Adipocyte (in vitro differentiated cells): ENCODE measurements around the gene TTC24.
"Not testable (repeated sequence)": the region's sequence is repeated elsewhere in the genome, so short reads cannot be mapped to it uniquely, and the experiment has no call there.

ENCODE experiments used
- DNase-seq: peaks from one replicate; pipeline ENCODE4 v3.0.0-alpha.2; 2015; ENCODE audit warnings: low read depth
- H3K27me3 ChIP-seq: replicated peaks from 2 replicates; pipeline ENCODE4 v1.7.0; 2013; ENCODE audit warnings: mild to moderate bottlenecking, low read length, moderate library complexity; ENCODE audit not compliant: control insufficient read depth, insufficient read depth
- H3K36me3 ChIP-seq: 2 replicates; pipeline ENCODE4 v1.7.0; 2013; ENCODE audit warnings: low read length, mild to moderate bottlenecking, moderate library complexity; ENCODE audit not compliant: control insufficient read depth, insufficient read depth, severe bottlenecking
- H3K4me1 ChIP-seq: 2 replicates; pipeline ENCODE4 v1.7.0; 2013; ENCODE audit warnings: mild to moderate bottlenecking, low read length, moderate library complexity; ENCODE audit not compliant: control insufficient read depth, insufficient read depth
- H3K4me3 ChIP-seq: 2 replicates; pipeline ENCODE4 v1.7.0; 2013; ENCODE audit warnings: mild to moderate bottlenecking, low read length, moderate library complexity
- H3K9ac ChIP-seq: 2 replicates; pipeline ENCODE4 v1.7.0; 2013; ENCODE audit warnings: mild to moderate bottlenecking, low read length, moderate library complexity
- H3K9me3 ChIP-seq: 2 replicates; pipeline ENCODE4 v1.7.0; 2013; ENCODE audit warnings: mild to moderate bottlenecking, low read length, moderate library complexity; ENCODE audit not compliant: control insufficient read depth

TTC24 gene

DNA sequence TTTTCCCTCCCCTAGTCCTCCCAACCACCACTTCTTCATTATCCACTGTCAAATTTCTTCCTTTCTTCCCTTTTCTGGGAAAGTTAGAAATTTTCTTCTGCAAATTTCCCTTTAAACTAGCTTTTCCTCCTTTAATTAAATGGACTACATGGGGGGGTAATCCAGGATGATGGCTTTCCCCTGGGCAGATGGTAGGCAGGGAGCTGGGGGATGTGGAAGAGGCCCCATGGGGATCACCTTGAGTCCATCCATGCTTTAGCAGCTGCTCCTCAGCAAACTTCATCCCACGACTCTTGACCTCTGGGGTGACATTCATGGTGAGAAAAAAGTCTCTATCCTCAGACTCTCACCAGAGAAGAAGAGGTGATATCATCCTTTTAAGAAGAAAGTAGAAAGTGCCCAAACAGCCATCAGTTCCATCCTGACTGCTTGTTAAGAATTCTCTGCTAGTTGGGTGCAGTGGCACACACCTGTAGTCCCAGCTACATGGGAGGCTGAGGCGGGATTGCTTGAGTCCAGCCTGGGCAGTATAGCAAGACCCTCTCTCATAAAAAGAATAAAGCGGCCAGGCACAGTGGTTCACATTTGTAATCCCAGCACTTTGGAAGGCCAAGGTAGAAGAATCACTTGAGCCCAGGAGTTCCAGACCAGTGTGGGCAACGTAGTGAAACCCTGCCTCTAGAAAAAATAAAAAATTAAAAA lies 19.4 kb downstream of the TTC24 start:
- Histone ChIP-seq H3K4me1 (peaks cover 6% of the 10 kb centered on the region), H3K4me3 (no peak overlapping the region), H3K36me3 (peaks cover 46% of the 10 kb centered on the region), H3K9ac (no peak overlapping the region), H3K9me3 (no peaks in the 10 kb centered on the region), H3K27me3 (no peaks in the 10 kb centered on the region)
- no peak for DNase-seq

DNA sequence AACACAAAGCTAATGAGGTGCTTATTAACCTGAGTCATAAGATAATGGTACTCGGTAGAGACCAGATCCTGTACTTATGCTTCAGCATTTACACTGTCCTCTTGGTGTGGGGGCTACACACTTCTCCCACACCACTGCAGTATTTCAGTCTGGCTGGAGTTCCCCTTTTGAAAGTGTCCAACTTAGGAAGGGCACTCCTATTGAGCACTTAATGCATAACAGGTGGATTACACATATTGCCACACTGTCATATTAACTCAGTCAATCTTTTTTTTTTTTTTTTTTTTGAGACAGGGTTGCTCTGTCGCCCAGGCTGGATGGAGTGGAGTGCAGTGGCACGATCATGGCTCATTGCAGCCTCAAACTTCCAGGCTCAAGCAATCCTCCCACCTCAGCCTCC lies 20.3 kb downstream of the TTC24 start:
- Histone ChIP-seq H3K27me3 (no peaks in the 10 kb centered on the region), H3K9me3 (no peaks in the 10 kb centered on the region), H3K9ac (no peak overlapping the region), H3K4me3 (no peak overlapping the region), H3K36me3 (peaks cover 39% of the 10 kb centered on the region), H3K4me1 (peaks cover 6% of the 10 kb centered on the region)
- DNase-seq = peak; percentile 32

DNA sequence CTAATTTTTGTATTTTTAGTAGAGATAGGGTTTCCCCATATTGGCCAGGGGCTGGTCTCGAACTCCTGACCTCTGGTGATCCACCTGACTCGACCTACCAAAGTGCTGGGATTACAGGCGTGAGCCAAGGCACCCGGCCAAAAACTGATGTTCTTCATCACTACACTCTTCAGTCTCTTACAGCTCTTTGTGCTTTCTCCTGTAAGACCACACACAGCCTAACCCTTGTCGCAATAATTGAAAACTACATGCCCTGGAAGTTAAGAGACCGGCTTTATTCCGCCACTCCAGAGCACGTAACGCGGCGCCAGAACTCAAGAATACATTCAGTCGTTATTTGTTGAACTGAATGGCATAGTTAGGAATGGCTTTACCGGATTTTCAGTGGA lies 21.2 kb downstream of the TTC24 start:
- Histone ChIP-seq H3K9ac (peak overlapping the region; percentile 93), H3K9me3 (no peaks in the 10 kb centered on the region), H3K4me1 (peaks cover 6% of the 10 kb centered on the region), H3K4me3 (peak overlapping the region; percentile 98), H3K27me3 (no peaks in the 10 kb centered on the region), H3K36me3 (peaks cover 30% of the 10 kb centered on the region)
- peak; percentile 53 for DNase-seq

DNA sequence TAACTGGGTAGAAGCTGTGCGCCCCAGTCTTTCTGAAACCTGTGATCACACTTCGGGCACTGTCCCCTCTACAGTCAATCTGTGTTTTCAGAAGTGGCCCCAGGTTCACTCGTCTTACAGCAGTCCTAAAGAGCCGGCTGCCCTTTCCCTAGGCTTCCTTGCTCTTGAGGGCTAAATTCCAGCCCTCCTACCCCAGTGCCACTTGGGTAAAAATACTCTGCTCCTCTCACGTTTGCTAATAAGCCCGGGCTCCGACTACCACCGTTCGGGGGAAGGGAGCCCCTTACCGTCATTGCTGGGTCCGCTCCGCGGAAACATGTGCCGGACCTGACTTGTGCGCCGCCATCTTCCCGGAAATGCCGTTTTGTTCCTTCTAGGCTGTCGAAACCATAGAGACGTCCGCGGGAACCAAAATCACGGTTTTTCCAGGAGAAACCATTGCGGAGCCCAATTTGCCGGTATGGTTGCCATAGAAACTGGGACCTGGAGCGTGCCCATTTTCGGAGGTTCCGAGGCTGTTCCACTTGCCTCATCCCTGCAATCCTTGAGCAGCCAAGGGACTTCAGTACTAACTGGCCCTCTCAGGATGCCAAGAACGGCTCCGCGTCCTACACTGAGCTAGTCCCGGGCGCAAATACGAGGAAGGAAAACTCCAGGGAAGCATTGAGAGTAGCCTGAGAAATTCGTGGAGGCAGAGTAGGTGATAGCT lies 21.8 kb downstream of the TTC24 start, which contains the start of gene GPATCH4:
TSS of gene GPATCH4 (minus strand) at position 358 of the 709 bp plus-strand sequence.
- peak; percentile 98 for DNase-seq
- Histone ChIP-seq H3K9me3 (no peaks in the 10 kb centered on the region), H3K4me3 (peak within 1 kb of the TSS; percentile 98), H3K36me3 (peaks cover 25% of the 10 kb centered on the region), H3K9ac (peak within 1 kb of the TSS; percentile 93), H3K27me3 (no peaks in the 10 kb centered on the region), H3K4me1 (peaks cover 6% of the 10 kb centered on the region)

DNA sequence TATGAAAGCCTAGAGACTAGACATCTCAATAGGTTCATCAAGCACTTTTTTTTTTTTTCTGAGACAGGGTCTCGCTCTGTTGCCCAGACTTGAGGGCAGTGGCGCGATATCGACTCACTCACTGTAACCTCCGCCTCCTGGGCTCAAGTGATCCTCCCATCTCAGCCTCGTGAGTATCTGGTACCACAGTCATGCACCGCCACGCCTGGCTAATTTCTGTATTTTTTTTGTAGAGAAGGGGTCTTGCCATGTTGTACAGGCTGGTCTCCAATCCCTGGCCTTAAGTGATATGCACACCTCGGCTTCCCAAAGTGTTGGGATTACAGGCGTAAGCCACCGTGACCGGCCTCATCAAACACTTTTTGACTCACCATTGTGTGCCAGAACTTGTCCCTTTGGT lies 22.4 kb downstream of the TTC24 start:
- no peak for DNase-seq
- Histone ChIP-seq H3K4me3 (peak overlapping the region; percentile 98), H3K27me3 (no peaks in the 10 kb centered on the region)

DNA sequence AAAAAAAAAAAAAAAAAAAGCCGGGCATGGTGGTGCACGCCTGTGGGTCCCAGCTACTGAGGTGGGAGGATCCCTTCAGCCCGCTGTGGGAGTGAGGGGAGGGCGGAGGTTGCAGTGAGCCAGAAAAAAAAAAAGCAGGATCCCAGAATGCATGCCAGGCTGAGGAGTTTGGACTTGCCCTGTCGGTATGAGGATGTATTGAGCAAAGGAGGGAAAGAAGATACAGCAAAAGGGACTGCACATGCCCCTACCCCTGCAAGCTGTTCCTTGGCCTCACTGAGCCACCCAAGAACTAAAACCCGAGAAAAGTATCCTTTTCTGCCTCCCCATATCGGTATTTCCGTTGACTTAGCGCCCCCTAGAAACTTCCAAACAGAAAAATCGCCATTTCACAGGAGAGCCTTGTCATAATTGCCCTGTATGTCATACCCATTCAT lies 23.1 kb downstream of the TTC24 start:
- H3K36me3 ChIP-seq = peaks cover 12% of the 10 kb centered on the region
- no peaks in the 10 kb centered on the region for H3K9me3 ChIP-seq
- peak; percentile 56 for DNase-seq
- H3K27me3 ChIP-seq = no peaks in the 10 kb centered on the region
- H3K4me3 ChIP-seq = no peak overlapping the region
- H3K9ac ChIP-seq = no peak overlapping the region
- H3K4me1 ChIP-seq = peaks cover 6% of the 10 kb centered on the region

More for the DNA sequence above, 22.4 kb downstream of the TTC24 start:
- H3K9ac ChIP-seq = peak overlapping the region; percentile 93
- H3K4me1 ChIP-seq = peaks cover 6% of the 10 kb centered on the region
- H3K36me3 ChIP-seq = peaks cover 19% of the 10 kb centered on the region
- no peaks in the 10 kb centered on the region for H3K9me3 ChIP-seq

DNA sequence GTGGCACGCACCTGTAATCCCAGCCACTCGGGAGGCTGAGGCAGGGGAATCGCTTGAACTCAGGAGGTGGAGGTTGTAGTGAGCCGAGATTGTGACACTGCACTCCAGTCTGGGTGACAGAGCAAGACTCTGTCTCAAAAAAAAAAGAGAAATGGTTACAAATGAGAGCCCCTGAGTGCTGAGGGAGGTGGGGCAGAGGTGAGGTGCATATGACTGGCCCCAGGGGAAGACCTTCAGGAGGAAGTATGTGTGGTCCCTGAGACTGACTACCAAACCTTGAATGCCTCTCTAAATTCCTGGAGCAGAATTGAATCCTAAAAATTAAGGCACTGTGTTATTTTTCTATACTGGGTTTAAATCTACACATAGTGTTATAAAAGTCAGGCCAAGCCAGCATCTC lies 27.8 kb downstream of the TTC24 start:
- DNase-seq, H3K4me3 ChIP-seq, H3K9ac ChIP-seq, H3K36me3 ChIP-seq, H3K9me3 ChIP-seq, H3K4me1 ChIP-seq, H3K27me3 ChIP-seq: not testable (repeated sequence)

DNA sequence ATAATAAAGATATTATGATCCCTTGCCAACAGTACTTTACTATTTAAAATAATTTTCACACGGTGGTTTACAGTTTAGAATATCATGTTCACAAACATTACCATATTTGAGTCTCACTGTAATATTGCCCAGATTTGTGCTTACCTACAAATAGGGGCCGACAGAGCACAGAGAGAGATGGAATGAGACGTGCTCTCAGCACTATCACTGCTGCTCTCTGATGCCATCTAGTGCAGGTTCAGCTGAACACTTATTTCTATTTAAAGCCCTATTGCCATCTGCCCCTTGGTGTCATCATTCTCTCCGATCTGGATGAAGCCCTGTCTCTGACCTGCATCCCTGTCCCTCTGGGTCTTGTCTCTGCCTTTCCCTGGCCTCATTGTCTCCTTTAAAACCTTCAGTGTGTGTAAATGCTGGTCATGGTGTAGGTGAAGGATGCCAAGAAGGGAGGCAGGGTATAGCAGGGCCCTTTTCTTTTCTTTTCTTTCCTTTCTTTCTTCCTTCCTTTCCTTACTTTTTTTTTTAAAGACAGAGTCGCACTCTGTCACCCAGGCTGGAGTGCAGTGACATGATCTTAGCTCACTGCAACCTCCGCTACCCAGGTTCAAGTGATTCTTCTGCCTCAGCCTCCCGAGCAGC lies 28.6 kb downstream of the TTC24 start:
- Histone ChIP-seq H3K36me3 (no peaks in the 10 kb centered on the region), H3K4me1 (no peaks in the 10 kb centered on the region), H3K27me3 (peaks cover 14% of the 10 kb centered on the region), H3K9me3 (no peaks in the 10 kb centered on the region), H3K4me3 (no peak overlapping the region), H3K9ac (no peak overlapping the region)
- peak; percentile 87 for DNase-seq

DNA sequence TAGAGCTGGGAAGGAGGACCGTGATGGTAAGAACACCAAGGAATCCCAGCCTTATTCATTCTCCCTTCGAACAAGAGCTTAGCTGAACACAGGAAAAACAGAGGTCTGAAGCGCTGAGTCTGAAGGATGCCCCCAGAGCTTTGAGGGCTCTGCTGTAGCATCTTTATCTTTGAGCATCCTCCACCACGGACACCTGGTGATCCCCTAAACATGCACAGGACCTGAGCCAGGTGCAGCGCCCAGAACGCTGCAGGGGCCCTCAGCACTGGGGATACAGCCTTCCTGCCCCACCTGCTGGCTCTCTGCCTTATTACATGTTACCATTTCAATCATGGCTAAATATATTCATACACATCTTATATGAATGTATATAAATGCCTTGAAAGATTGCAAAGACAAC lies 29.5 kb downstream of the TTC24 start:
- DNase-seq = peak; percentile 24

DNA sequence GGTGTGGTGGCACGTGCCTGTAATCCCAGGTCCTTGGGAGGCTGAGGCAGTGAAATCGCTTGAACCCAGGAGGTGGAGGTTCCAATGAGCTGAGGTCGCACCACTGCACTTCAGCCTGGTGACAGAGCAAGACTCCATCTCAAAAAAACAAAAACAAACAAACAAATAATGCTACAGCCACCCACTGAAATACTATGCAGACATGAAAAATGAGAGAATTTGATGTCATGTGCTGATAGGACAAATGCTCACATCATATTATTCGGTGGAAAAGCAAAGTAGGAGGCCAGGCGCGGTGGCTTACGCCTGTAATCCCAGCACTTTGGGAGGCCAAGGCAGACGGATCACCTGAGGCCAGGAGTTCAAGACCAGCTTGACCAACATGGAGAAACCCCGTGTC lies 30.5 kb downstream of the TTC24 start:
- H3K27me3 ChIP-seq = peaks cover 14% of the 10 kb centered on the region
- H3K4me1 ChIP-seq, H3K36me3 ChIP-seq, H3K9ac ChIP-seq, DNase-seq, H3K4me3 ChIP-seq, H3K9me3 ChIP-seq: not testable (repeated sequence)

More for the DNA sequence above, 29.5 kb downstream of the TTC24 start:
- H3K9me3 ChIP-seq = no peaks in the 10 kb centered on the region
- H3K9ac ChIP-seq = no peak overlapping the region
- H3K27me3 ChIP-seq = peaks cover 14% of the 10 kb centered on the region
- H3K4me3 ChIP-seq = no peak overlapping the region
- no peaks in the 10 kb centered on the region for H3K36me3 ChIP-seq
- H3K4me1 ChIP-seq = no peaks in the 10 kb centered on the region

DNA sequence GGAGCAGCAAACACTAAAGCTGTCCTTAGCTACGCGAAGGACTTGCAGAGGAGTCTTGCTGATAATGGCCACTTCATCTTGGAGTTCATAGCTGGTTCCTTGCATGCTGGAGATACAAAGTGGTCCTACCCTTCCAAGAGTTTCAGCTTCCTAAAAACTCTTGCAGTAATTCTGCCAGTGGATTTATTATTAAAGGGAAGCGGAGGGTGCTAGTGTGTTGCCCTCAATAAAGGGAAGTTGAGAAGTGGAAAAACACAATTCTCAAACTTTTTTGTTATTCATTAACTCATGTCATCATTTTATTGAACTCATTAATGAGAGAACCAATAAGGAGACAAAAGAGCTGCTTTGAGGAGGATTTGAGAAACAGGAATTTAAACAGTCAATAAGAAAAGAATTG lies 33.1 kb downstream of the TTC24 start:
- Histone ChIP-seq H3K9ac (no peak overlapping the region), H3K27me3 (peaks cover 14% of the 10 kb centered on the region), H3K4me3 (no peak overlapping the region), H3K9me3 (no peaks in the 10 kb centered on the region), H3K4me1 (peaks cover 7% of the 10 kb centered on the region), H3K36me3 (no peaks in the 10 kb centered on the region)
- no peak for DNase-seq
